Epithelial cell of prostate (primary cell): ENCODE results near the gene TCEAL7.
"Not testable (repeated sequence)": the region's sequence is repeated elsewhere in the genome, so short reads cannot be mapped to it uniquely, and the experiment has no call there.

Experiments used
- DNase-seq: peaks from one replicate; pipeline ENCODE4 v3.0.0-alpha.2; 2011; ENCODE audit warnings: low read depth, low spot score
- H3K27ac ChIP-seq: fragments of 450-650 bp; 2 replicates; pipeline ENCODE4 v1.5.1; 2017; ENCODE audit warnings: mild to moderate bottlenecking

Gene TCEAL7, protein sequence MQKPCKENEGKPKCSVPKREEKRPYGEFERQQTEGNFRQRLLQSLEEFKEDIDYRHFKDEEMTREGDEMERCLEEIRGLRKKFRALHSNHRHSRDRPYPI

DNA sequence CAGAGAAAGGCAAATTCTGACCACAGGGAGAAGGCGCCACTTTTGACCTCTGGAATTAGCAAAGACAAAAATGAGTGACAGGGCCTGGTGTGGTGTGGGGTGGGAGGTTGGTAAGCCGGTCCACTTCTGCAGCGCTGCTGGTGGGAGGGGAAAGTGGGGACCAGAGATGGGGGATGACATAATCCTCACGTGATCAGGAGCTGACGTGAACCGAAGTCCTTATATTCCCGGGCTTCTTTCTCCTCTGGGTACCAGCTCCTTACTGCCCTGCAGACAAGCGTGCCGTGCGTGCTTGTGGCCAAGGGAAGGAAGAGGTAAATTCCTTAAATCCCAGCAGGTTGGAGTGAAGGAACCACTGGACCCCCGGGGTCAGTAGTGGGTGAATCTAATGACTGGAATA lies at the start of gene TCEAL7:
TSS of gene TCEAL7 (plus strand) at position 249 of the 400 bp plus-strand sequence. CDS start 1,165 bp downstream, outside the sequence.
- DNase-seq, result no peak
- H3K27ac ChIP-seq, result no peak within 1 kb of the TSS

DNA sequence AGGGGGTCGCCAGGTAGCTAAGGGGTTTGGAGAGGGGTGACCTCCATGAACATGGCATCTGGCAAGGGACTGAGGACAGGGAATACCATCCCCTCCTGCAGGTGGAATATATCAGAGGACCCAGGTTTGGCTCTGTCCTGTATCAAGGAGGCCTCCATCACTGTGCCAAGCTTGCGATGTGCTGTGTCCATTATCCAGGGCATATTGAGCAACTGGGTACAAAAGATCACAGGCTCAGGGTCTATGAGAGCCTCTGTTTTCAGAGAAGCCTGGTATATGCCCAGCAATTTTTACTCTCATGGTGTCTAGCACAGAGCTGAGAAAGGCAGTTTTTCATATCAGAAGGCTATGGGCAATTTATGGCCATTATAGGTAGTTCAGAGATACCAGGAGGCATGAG lies 36.9 kb upstream of the TCEAL7 start:
- no peak overlapping the region for H3K27ac ChIP-seq
- no peak for DNase-seq

DNA sequence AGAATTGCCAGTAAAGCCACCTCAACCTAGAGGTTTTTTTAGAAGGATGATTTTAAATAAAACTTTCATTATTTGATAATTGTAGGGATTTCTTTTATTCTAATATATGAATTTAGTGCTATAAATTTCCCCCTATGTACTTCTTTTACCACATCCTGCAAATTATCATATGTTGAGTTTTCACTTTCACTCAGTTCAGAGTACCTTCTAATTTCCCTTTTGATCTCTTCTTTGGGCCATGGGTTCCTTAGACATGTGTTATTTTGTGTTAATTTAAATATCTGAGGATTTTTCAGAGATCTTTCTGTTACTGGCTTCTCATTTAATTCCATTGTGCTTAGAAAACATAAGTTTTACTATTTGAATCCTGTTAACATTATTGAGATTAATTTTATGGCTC lies 25.3 kb upstream of the TCEAL7 start:
- DNase-seq, result no peak
- no peak overlapping the region for H3K27ac ChIP-seq

DNA sequence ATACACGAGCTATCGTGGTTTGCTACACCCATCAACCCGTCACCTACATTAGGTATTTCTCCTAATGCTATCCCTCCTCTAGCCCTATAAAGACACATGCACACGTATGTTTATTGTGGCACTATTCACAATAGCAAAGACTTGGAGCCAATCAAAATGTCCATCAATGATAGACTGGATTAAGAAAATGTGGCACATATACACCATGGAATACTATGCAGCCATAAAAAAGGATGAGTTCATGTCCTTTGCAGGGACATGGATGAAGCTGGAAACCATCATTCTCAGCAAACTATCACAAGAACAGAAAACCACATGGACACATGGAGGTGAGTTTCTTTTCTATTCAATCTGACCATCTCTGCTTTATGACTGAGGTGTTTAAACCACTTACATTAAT lies 24.4 kb upstream of the TCEAL7 start:
- not testable (repeated sequence) for DNase-seq, H3K27ac ChIP-seq

DNA sequence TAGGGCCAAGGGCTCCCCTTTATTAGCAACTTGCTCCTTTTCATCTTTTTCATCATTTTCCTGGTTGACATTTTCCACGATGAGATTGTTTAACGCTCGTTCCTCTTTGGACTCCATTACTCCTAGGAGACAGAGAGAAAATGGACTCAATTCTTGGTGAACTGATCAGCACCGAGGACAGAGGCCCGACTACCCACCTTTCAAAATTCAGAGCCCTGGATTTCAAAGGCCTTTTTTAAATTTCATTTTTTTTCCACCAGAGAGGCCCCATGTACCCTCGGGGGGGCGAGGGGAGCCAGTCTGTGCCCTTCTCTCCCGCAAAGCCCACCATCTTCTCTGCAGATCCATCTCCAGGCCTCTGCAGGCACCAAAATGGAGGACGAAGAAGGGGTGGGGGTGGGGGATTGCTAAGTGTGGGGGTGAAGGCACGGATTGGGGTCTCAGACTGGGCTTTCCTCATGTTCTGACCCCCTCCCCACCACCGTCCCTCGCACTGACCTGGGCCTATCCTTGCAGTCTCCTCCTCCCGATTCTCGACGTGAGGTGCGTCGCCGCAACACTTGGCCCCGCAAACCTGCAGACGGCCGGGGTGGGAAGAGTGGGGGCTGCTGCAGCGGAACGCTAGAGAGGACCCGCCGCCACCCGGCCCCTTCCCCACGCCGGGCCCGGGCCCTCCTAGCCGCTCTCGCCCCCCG lies 20.0 kb upstream of the TCEAL7 start:
- no peak overlapping the region for H3K27ac ChIP-seq

DNA sequence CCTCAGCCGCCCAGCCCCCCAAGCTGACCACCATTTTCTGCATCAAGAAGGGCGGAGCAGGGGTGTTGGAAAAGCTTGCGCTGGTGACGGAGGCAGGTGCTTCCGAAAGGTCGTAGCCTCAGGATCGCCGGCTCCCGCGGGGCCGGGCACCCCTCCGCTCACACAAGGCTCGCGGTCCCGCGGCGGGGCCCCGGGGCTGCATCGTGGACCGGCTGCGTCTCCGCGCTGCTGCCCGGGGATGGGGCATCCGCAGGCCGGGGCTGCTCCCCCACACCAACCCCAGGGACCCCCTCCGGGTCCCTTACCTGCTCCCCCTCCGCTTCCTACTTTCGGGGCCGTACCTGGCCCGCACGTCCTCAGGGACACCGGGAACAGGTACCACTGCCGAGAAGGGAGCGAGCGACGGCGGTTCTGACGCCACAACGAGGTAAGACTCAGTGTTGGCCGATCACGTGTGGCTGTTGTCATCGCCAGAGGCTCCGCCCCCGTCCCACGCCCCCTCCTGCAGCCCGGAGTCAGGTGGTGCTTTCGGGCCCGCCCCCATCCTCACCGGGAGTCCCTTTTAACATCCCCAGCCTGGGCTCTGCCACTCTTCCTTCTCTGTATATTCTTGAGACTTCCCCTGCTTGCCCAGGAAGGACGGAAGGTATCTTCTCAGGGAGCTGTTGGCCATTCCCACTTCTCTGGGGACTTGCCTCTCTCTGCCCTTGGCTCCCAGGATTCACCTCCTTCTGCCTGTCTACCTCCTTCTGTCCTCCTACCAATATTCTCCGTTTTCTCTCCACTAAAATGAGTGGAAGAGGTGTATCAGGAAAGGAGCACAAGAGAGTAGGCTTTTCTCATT lies 19.3 kb upstream of the TCEAL7 start, which contains the start of gene BEX2:
TSS of gene BEX2 (minus strand) at position 436 of the 844 bp plus-strand sequence. CDS start 1,014 bp downstream, outside the sequence.
- DNase-seq, result peak; percentile 14

More for the DNA sequence above, 20.0 kb upstream of the TCEAL7 start:
- DNase-seq, result no peak

DNA sequence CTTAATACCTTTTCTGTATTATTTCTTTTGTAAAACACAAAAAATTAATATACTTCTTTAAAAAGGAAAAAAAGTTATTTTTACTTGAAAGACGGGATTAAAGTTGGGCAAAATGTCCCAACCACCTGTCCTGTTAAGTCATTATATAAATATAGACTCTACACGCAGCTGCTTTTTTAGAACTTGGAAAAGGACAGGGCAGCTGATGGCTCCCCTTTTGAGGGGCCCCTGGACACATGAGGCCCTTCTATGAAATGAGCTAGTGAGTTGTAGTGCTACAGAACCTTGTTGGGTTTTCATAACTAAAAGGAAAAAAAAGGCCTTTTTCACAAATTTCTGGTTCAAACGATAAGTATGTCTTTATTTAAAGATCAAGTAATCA lies 18.6 kb upstream of the TCEAL7 start:
- no peak for DNase-seq
- H3K27ac ChIP-seq, result no peak overlapping the region

More for the DNA sequence above, 19.3 kb upstream of the TCEAL7 start, which contains the start of gene BEX2:
- H3K27ac ChIP-seq, result no peak within 1 kb of the TSS

DNA sequence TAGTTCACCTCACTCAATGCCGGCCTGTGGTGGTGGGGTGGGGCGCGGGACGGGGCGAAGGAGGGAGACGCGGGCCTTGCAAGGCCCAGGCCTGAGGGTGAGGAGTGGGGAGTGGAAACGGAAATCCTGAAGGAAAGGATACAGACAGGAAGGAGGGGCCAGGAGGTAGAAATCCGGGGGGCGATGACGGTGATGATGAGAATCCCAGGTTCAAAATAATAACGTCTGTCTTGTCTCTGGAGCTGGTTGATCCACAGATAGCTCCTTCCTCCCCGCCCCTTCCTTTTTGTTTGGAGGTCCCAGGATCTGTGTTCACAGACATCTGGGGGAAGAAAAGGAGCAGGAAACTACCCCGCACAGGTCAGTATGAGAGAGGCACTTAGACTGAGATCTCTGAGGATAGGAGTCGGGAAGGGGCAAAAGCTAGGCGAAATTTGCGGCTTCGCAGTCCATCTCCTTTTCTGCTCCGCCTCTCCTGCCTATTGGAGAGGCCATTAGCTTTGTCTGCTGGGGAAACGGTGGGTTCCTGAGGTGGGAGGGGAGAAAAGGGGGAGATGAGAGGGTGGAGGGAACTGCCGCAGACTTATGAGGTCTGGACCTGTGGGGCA lies 746 bp downstream of the TCEAL7 start:
- DNase-seq, result no peak

DNA sequence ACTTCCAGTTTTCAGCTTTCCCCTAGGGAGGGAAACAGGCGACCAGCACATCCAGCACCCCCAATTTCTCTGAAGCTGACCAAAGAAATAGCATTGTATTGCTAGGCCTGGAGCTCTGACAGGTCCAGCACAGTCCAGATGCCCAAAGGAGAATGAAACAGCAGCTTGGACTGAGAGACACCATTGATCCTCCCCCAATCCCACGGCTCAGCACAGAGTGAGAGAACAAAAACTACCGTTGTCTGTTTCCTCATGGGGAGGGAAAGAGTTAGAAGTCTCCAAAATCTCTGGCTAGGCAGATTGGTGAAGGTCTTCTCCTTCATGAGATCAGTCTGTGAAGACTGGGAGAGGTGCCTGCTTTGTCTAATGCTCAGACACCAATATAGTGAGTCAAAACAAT lies 8.6 kb downstream of the TCEAL7 start:
- no peak for DNase-seq
- H3K27ac ChIP-seq, result no peak overlapping the region

More for the DNA sequence above, 746 bp downstream of the TCEAL7 start:
- H3K27ac ChIP-seq, result no peak overlapping the region

DNA sequence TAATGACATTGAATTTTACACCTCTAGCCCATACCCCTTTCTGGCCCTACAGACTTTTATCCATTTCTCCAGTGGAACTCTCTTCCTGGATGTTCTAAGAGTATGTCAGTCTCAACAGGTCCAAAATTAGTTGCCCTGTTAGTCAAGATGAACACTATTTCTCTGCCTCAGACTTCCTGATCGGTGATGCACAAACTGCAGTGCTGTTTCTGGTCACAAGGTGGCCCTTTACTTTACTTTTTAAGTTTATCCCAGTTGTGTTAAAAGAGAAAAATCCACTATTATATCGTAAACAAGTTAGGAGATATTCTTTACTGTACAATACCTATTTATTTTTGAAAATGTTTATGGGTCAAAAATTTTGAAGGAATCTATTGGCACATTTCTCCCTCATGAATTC lies 13.1 kb downstream of the TCEAL7 start:
- no peak overlapping the region for H3K27ac ChIP-seq
- DNase-seq, result no peak

DNA sequence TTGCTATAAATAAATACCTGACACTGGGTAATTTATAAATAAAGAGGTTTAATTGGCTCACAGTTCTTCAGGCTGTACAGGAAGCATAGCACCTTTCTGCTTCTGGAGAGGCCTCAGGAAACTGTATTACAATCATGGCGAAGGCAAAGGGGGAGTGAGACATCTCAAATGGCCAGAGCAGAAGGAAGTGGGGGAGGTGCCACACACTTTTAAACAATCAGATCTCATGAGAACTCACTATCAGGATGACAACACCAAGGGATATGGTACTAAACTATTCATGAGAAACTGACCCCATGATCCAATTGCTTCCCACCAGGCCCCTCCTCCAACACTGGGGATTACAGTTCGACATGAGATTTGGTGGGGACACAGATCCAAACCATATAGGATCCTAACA lies 14.6 kb downstream of the TCEAL7 start:
- no peak for DNase-seq
- no peak overlapping the region for H3K27ac ChIP-seq

DNA sequence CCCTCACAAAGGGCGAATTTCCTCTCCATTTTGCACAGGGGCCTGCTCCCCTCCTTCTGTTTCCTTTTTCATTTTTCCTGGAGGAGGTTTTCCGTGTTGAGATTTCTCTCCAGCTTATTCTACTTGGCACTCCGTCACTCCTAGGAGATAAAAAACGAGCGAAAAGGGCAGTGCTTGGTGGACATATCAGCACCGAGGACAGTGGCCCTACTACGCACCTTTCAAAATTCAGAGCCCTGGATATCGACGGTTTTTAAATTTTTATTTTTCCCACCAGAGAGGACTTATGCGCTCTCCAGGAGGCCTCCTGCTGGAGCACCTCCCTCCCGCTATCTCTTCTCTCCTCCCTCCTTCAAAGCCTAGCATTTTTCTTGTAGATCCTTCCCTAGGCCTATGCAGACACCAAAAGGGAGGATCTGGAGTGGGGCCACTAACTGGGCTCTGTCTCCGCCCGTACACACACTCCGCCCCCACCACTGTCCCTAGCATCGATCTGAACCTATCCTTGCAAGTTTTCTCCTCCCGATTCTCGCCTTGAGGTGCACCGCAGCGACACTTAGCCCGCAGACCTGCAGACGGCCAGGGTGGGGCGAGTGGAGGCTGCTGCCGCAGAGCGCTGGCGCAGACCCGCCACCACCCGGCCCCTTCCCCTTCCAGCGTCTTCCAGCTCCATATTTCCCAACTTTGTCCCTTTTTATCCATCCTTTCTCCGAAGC lies 17.8 kb downstream of the TCEAL7 start:
- H3K27ac ChIP-seq, result no peak overlapping the region
- DNase-seq, result no peak

DNA sequence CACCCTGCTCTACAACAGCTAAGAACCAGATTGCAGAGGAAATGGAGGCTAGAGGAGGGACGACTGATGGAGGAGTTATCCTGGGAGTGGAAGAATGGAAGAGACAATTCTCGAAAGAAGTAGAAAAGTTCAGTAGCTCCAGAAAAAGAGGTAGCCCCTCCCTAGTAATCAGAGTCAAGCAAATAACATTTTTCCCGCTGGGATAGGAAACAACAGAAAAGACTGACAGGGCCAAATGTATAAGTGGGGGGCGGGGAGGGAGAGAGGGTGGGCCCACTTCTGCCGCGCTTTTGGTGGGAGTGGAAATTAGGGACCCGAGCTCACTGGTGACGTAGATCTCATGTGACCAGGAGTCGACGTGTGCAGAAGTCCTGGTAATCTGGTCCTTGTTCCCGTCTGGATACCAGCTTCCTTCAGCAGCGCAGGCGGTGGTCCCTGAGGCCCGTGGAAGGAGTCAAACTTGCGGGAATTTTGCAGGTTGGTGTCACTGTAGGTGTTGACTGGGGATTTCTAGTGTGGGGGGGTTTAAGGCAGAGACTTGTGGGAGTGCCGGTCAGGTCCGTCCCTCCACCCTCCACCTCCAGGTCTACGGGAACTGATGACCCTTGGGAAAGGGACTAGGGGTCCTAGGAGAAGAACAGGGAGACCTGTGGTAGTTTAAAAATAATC lies 26.2 kb downstream of the TCEAL7 start, which contains the start of gene TCEAL9:
TSS of gene TCEAL9 (plus strand) at position 377 of the 669 bp plus-strand sequence. CDS start 1,179 bp downstream, outside the sequence.
- no peak for DNase-seq
- H3K27ac ChIP-seq, result peak within 1 kb of the TSS; percentile 61

DNA sequence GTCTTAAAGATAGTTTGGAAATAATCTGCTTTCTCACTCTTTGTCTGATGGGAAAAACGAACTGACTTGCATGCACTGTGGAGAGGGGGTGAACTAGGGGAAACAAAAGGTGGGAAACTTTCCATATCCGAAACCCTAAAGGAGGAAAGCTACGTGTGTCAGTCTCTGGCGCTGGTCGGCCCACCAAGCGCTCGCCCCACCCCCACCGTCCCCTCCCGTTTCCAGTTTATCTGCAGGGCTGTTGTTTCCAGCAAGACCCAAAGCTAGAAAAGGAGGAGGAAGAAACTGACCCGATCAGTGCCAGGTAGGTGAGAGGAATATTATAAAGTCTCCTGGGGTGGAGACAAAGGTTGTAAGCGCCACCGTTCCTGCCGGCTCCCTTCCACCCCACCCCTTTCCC lies 26.8 kb downstream of the TCEAL7 start:
- H3K27ac ChIP-seq, result peak overlapping the region; percentile 61
- no peak for DNase-seq

DNA sequence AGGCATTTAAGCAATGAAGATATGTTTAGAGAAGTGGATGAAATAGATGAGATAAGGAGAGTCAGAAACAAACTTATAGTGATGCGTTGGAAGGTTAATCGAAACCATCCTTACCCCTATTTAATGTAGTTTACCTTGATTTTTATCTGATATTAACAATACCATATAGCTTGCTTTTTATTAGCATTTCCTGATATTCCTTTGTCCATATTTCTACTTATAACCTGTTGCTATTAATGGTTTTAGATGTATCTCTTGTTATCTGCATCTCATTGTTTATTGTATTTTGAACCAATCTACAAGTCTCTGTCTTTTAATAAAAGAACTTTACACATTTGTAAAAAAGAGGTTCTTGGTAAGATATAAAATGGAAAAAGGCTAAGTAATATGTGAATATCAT lies 27.8 kb downstream of the TCEAL7 start:
- DNase-seq, result no peak
- no peak overlapping the region for H3K27ac ChIP-seq

DNA sequence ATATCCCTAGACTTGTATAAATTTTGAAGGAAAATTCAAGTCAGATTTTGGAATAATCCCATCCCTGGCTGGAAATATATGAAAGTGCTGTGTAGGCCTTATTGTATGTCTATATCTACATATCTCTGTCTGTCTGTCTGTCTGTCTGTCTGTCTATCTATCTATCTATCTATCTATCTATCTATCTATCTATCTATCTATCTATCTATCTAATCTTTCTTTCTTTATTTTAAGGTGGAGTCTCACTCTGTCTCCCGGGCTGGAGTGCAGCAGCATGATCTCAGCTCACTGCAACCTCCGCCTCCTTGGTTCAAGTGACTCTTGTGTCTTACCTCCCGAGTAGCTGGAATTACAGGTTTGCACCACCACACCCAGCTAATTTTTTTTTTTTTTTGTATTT lies 29.6 kb downstream of the TCEAL7 start:
- DNase-seq, H3K27ac ChIP-seq: not testable (repeated sequence)

DNA sequence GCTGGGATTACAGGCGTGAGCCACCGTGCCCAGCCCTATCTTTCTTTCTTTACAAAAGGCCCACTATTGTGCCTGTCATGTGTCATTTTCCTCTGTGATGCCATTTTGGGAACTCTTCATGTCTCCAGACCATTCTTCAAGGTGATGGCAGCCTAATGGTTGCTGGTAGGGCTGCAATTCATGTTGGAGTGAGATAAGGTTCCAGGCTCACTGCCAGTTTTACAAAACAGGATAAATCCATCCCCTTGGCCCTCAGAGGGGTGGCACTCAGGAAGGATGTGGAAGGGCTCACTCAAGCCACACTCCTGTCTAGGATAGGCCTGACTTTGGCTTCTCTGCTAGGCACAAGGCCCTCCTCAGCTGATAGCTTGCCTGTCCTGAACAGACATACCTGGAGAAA lies 30.1 kb downstream of the TCEAL7 start:
- DNase-seq, result no peak
- H3K27ac ChIP-seq, result no peak overlapping the region

DNA sequence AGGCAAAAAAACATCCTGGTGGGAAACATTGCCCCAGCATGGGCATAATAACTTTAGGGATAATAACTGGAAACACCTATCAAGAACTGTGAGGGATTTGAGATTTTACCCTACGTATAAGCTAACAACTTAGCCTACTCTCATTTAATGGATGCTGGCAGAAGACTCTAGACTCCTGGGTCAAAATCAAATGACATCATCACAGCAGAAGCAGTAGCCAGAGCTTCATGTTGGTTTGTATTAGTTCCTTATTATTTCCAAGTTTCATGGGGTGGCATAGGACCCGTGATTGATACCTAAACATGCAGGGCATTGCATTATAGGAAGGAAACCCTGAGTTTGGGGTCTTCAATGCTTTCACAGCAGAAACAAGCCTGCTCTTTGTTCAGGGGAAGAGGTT lies 30.9 kb downstream of the TCEAL7 start:
- H3K27ac ChIP-seq, result no peak overlapping the region
- DNase-seq, result no peak

DNA sequence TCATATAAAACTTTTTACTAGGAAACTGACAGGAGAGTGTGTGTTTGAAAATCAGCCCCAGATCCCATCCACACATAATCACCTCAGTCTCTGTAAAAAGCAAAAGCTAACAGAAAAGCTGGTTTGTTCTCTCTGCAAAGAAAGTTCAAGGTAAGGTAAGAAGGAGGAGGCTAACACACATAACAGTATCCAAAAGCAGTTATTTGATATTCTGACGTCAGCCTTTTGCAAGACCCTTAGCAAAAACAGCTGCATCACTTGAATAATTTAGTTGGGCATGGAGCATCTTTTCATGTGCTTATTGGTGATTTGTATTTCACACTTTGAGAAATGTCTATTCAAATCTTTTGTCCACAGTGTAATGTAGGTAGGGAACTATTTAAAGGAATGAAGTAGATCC lies 31.8 kb downstream of the TCEAL7 start:
- no peak overlapping the region for H3K27ac ChIP-seq
- no peak for DNase-seq
